Activated T-cell treated with anti-CD3 and anti-CD28 coated beads, Interleukin-2, amount 50 U/mL, for 72 hours (primary cell): Measurements from ENCODE around the gene DDR1. TPM values are rescaled to one million over a fixed set of nuclear protein-coding genes. Genes with fewer than 3 reads are reported as not detected.
"Not testable (repeated sequence)": the region's sequence is repeated elsewhere in the genome, so short reads cannot be mapped to it uniquely, and the experiment has no call there.

Experiments
- ATAC-seq, 2 donors: fragments of 150-1000 bp; cut with Tn5 transposase; replicated peaks in 1 of 2; 2 replicates each; pipeline ENCODE4 v1.10.0; 2021; ENCODE audit warnings: moderate library complexity in 2 of 2, mild to moderate bottlenecking in 1 of 2
- DNase-seq, 2 donors: peaks; one replicate each; pipeline ENCODE4 v3.0.0; 2021 to 2022; ENCODE audit warnings: mixed read lengths in 1 of 2
- H3K27ac Mint-ChIP-seq: one replicate; pipeline ENCODE4 v1.8.0; 2022; ENCODE audit warnings: mild to moderate bottlenecking, moderate library complexity, mixed read lengths
- H3K27me3 Mint-ChIP-seq: one replicate; pipeline ENCODE4 v1.8.0; 2022; ENCODE audit warnings: low read depth, mixed read lengths
- H3K36me3 Mint-ChIP-seq, 2 donors: one replicate each; pipeline ENCODE4 v1.8.0; 2022; ENCODE audit warnings: mixed read lengths in 2 of 2, mild to moderate bottlenecking in 1 of 2; ENCODE audit not compliant: insufficient read depth in 2 of 2
- H3K4me1 Mint-ChIP-seq: one replicate; pipeline ENCODE4 v1.8.0; 2022; ENCODE audit warnings: low read depth, mixed read lengths
- H3K4me3 Mint-ChIP-seq, 2 donors: one replicate each; pipeline ENCODE4 v1.8.0; 2022; ENCODE audit warnings: mild to moderate bottlenecking in 2 of 2, mixed read lengths in 2 of 2, moderate library complexity in 2 of 2
- H3K9me3 Mint-ChIP-seq, 2 donors: one replicate each; pipeline ENCODE4 v1.8.0; 2022; ENCODE audit warnings: mixed read lengths in 2 of 2
- total RNA-seq, 2 donors: library from RNA; stranded (reverse); gene quantifications; one replicate each; pipeline ENCODE4 v1.2.3, GENCODE V29; 2022

Gene DDR1
- total RNA-seq, 2 donors from 2014 or later, result 9.4 to 11.6 TPM

GRCh38 chr6:30859726-30860125 is 24.6 kb upstream of the DDR1 start:
- H3K27me3 Mint-ChIP-seq, H3K9me3 Mint-ChIP-seq, ATAC-seq, H3K4me3 Mint-ChIP-seq, H3K27ac Mint-ChIP-seq, DNase-seq: not testable (repeated sequence)
- Mint-ChIP-seq H3K4me1 (peaks cover 16% of the 10 kb centered on the region), H3K36me3 (peaks cover 8 to 23% of the 10 kb centered on the region in 2 donors)

- H3K27ac Mint-ChIP-seq, result no peak overlapping the region
- H3K9me3 Mint-ChIP-seq, result peaks cover 5 to 8% of the 10 kb centered on the region in 2 donors
- peaks cover 16% of the 10 kb centered on the region for H3K4me1 Mint-ChIP-seq
- peaks cover 8 to 23% of the 10 kb centered on the region in 2 donors for H3K36me3 Mint-ChIP-seq
- H3K27me3 Mint-ChIP-seq, result no peaks in the 10 kb centered on the region
- no peak overlapping the region for H3K4me3 Mint-ChIP-seq
- ATAC-seq (no peak), DNase-seq (no peak)
Observed at GRCh38 chr6:30861257-30862048, 22.9 kb upstream of the DDR1 start.

- no peaks in the 10 kb centered on the region for H3K27me3 Mint-ChIP-seq
- no peak overlapping the region for H3K27ac Mint-ChIP-seq
- peaks cover 16% of the 10 kb centered on the region for H3K4me1 Mint-ChIP-seq
- DNase-seq (no peak), ATAC-seq (no peak)
- H3K4me3 Mint-ChIP-seq, result no peak overlapping the region
- peaks cover 8 to 23% of the 10 kb centered on the region in 2 donors for H3K36me3 Mint-ChIP-seq
- peaks cover 5 to 8% of the 10 kb centered on the region in 2 donors for H3K9me3 Mint-ChIP-seq
Observed at GRCh38 chr6:30862156-30862875, 22.0 kb upstream of the DDR1 start.

- Mint-ChIP-seq H3K4me3 (no peak overlapping the region), H3K27me3 (no peaks in the 10 kb centered on the region), H3K36me3 (peaks cover 8 to 19% of the 10 kb centered on the region in 2 donors), H3K27ac (no peak overlapping the region), H3K4me1 (peaks cover 16% of the 10 kb centered on the region), H3K9me3 (peaks cover 5 to 7% of the 10 kb centered on the region in 2 donors)
- no peak for ATAC-seq
- DNase-seq, result no peak
Observed at GRCh38 chr6:30864325-30864724, 20.0 kb upstream of the DDR1 start.

GRCh38 chr6:30869241-30869749 is 15.0 kb upstream of the DDR1 start:
- peaks cover 16 to 24% of the 10 kb centered on the region in 2 donors for H3K36me3 Mint-ChIP-seq
- peaks cover 9 to 18% of the 10 kb centered on the region in 2 donors for H3K9me3 Mint-ChIP-seq
- H3K4me1 Mint-ChIP-seq, result peaks cover 17% of the 10 kb centered on the region
- DNase-seq, H3K27ac Mint-ChIP-seq, ATAC-seq, H3K27me3 Mint-ChIP-seq, H3K4me3 Mint-ChIP-seq: not testable (repeated sequence)

GRCh38 chr6:30870546-30870945 is 13.8 kb upstream of the DDR1 start:
- H3K4me1 Mint-ChIP-seq, result peaks cover 17% of the 10 kb centered on the region
- no peak for ATAC-seq
- H3K4me3 Mint-ChIP-seq, result no peak overlapping the region
- H3K27ac Mint-ChIP-seq, result no peak overlapping the region
- no peak for DNase-seq
- peaks cover 16 to 24% of the 10 kb centered on the region in 2 donors for H3K36me3 Mint-ChIP-seq
- no peaks in the 10 kb centered on the region for H3K27me3 Mint-ChIP-seq
- peaks cover 10 to 18% of the 10 kb centered on the region in 2 donors for H3K9me3 Mint-ChIP-seq

- DNase-seq, result no peak
- Mint-ChIP-seq H3K4me3 (peak overlapping the region in 1 of 2 donors; percentile 11), H3K27me3 (no peaks in the 10 kb centered on the region), H3K9me3 (peaks cover 10 to 18% of the 10 kb centered on the region in 2 donors), H3K4me1 (peaks cover 23% of the 10 kb centered on the region), H3K27ac (peak overlapping the region; percentile 9), H3K36me3 (peaks cover 16 to 24% of the 10 kb centered on the region in 2 donors)
- no peak for ATAC-seq
Observed at GRCh38 chr6:30871592-30872183, 12.6 kb upstream of the DDR1 start.

GRCh38 chr6:30873137-30873640 is 11.1 kb upstream of the DDR1 start:
- Mint-ChIP-seq H3K4me1 (peaks cover 36% of the 10 kb centered on the region), H3K36me3 (peaks cover 16 to 24% of the 10 kb centered on the region in 2 donors), H3K4me3 (no peak overlapping the region), H3K27me3 (no peaks in the 10 kb centered on the region), H3K27ac (no peak overlapping the region), H3K9me3 (peaks cover 10 to 18% of the 10 kb centered on the region in 2 donors)
- no peak for ATAC-seq
- no peak for DNase-seq

GRCh38 chr6:30873795-30874194 is 10.5 kb upstream of the DDR1 start:
- ATAC-seq, result not testable (repeated sequence)

GRCh38 chr6:30875244-30876038 is 8.9 kb upstream of the DDR1 start:
- ATAC-seq (no peak), DNase-seq (no peak)
- no peaks in the 10 kb centered on the region for H3K27me3 Mint-ChIP-seq
- peaks cover 10 to 20% of the 10 kb centered on the region in 2 donors for H3K36me3 Mint-ChIP-seq
- H3K4me3 Mint-ChIP-seq, result no peak overlapping the region
- no peak overlapping the region for H3K27ac Mint-ChIP-seq
- H3K4me1 Mint-ChIP-seq, result peaks cover 41% of the 10 kb centered on the region
- H3K9me3 Mint-ChIP-seq, result peaks cover 9 to 10% of the 10 kb centered on the region in 2 donors

More at GRCh38 chr6:30873795-30874194, 10.5 kb upstream of the DDR1 start:
- H3K27ac Mint-ChIP-seq, DNase-seq, H3K27me3 Mint-ChIP-seq, H3K4me3 Mint-ChIP-seq: not testable (repeated sequence)
- Mint-ChIP-seq H3K36me3 (peaks cover 16 to 24% of the 10 kb centered on the region in 2 donors), H3K4me1 (peaks cover 41% of the 10 kb centered on the region), H3K9me3 (peaks cover 10 to 18% of the 10 kb centered on the region in 2 donors)

GRCh38 chr6:30876039-30876730 is 8.1 kb upstream of the DDR1 start:
- Mint-ChIP-seq H3K27ac (peak overlapping the region; percentile 21), H3K27me3 (no peaks in the 10 kb centered on the region), H3K9me3 (peaks cover 6 to 10% of the 10 kb centered on the region in 2 donors), H3K4me3 (peak overlapping the region; percentile 2 to 75), H3K36me3 (peaks cover 10 to 15% of the 10 kb centered on the region in 2 donors), H3K4me1 (peaks cover 35% of the 10 kb centered on the region)
- ATAC-seq, result no peak
- no peak for DNase-seq
